DOHH2 (cell line): ENCODE results near the gene PIP4K2C.

Experiments
- CTCF ChIP-seq: fragments of 200-600 bp; sonication (generic); IDR thresholded peaks from one replicate; pipeline ENCODE4 v1.5.1; 2014; ENCODE audit warnings: antibody characterized with exemption, mild to moderate bottlenecking, low read depth, low read length; ENCODE audit not compliant: poor library complexity, severe bottlenecking
- EZH2phosphoT487 ChIP-seq: fragments of 200-600 bp; sonication (generic); IDR thresholded peaks from 2 replicates; pipeline ENCODE4 v1.6.1; 2017; ENCODE audit warnings: borderline replicate concordance, mild to moderate bottlenecking, antibody characterized with exemption, low read length, moderate library complexity, mixed read lengths

- TF ChIP-seq EZH2phosphoT487 = no peak
- TF ChIP-seq CTCF = no peak
Observed at GRCh38 chr12:57619434-57620244, 28.6 kb downstream of the PIP4K2C start.
